IPS-NIHi11 (cell line): ENCODE measurements around the gene IFNL1.
A peak's percentile ranks its signal among the peaks of the same experiment; 100 is the strongest.
"Not testable (repeated sequence)": the region's sequence is repeated elsewhere in the genome, so short reads cannot be mapped to it uniquely, and the experiment has no call there.

Source experiments
- DNase-seq: peaks from one replicate; pipeline ENCODE4 v3.0.0; 2012; ENCODE audit warnings: mixed read lengths, low spot score

The IFNL1 gene

DNA sequence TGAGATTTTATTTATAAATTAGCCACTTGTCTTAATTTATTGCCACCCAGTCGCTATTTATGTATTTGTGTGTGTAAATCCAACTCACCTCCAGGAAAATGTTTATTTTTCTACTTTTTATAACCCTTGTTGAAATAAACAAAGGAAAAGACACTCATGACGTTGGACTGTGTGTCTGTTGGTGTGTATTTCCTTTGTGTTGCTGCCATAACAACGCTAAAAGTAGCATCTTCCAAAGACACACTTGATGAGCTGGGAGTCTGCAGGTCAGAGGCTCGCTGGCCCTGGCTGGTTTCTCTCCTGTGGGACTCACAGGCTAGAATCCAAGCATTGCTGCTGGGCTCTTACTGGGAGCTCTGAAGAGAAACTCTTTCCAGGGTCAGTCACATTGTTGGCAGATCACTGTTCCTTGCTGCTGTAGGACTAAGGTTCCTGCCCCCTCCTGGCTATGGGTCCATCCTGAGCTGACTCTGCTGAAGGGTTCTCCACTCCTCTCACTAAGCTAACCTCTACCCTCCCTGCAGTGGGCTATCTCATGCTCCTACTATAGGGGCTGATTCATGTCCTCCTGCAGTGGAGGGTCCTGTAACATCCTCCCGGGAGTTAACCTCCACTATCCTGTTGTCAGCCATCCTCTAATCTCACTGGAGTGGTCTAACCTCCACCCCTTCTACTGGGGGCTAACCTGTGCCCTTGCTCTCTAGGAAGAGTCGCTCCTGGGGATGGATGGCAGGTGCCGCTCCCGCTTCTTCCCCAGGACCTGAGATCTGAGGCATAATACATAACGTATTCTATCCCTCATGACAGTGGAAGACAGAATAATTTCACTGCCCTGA lies 26.0 kb upstream of the IFNL1 start:
- no peak for DNase-seq

- DNase-seq = not testable (repeated sequence)
Measured at GRCh38 chr19:39273859-39274258, 22.3 kb upstream of the IFNL1 start.

- no peak for DNase-seq
Measured at GRCh38 chr19:39275578-39275977, 20.6 kb upstream of the IFNL1 start.

DNA sequence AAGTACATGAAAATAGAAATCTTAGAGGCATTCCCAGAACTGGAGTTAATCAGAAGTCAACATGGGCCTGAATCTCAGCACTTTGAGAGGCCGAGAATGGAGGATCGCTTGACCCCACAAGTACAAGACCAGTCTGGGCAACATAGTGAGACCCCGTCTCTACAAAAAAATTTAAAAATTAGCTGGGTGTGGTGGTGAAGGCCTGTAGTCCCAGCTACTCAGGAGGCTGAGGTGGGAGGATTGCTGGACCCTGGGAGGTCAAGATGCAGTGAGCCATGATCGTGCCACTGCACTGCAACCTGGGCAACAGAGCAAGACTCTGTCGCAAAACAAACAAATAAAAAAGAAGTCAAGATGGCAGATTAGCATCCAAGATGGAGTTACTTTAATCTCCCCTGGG lies 19.5 kb upstream of the IFNL1 start:
- no peak for DNase-seq

DNA sequence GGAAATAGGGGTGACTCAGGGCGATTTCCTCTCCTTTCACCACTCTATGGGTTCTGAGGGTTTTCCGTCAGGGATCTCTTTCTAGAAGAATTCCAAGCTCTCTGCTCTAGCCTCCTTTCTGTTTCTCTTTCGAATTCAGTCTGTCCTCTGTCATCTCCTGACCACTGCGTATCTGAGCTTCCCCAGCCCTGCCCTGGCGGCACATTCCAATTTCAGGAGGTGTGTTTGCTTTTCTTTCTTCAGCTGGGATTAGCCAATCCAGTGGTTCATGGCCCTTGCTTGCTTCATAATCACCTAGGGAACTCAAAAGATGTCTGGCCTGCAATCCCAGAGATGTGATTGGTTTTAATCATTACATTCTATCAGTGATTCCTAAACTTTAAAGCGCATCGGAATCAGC lies 18.6 kb upstream of the IFNL1 start:
- DNase-seq = no peak

DNA sequence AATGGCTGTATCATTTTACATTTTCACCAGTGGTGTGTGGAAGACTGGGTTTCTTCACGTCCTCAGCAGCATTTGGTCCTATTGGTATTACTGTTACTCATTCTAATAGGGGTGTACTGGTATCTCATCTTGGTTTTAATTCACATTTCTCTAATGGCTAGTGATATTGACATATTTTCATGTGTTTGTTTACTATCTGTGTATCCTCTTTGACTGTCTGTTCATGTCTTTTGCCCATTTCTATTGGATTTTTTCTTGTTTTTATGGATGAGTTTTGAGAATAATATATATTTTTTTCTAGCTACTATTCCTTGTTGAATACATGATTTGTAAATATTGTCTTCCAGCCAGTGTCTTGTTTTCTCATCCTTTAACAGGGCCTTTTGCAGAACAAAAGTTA lies 14.2 kb upstream of the IFNL1 start:
- DNase-seq = no peak

- no peak for DNase-seq
Measured at GRCh38 chr19:39284032-39284431, 12.2 kb upstream of the IFNL1 start.

- DNase-seq = no peak
Measured at GRCh38 chr19:39293394-39293793, 2.8 kb upstream of the IFNL1 start.

DNA sequence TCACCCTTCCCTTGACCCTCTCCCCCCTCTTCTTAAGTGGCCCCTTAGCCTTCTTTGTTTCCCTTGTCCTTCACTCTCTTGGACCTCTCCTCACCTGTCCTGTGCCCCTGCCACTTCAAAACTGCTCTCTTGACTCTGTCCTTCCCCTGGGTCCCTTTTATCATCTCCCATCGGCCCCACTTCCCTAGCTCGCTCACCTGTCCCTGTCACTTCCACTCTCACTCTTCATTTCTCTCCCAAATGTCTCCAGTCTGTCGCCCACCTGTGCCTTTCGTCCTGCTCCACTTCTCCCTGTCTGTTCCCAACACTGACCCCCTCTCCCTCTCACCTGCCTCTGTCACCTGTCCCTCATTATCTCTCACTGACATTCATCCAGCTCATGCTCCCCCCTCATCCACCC lies 699 bp downstream of the IFNL1 start:
- DNase-seq = no peak

DNA sequence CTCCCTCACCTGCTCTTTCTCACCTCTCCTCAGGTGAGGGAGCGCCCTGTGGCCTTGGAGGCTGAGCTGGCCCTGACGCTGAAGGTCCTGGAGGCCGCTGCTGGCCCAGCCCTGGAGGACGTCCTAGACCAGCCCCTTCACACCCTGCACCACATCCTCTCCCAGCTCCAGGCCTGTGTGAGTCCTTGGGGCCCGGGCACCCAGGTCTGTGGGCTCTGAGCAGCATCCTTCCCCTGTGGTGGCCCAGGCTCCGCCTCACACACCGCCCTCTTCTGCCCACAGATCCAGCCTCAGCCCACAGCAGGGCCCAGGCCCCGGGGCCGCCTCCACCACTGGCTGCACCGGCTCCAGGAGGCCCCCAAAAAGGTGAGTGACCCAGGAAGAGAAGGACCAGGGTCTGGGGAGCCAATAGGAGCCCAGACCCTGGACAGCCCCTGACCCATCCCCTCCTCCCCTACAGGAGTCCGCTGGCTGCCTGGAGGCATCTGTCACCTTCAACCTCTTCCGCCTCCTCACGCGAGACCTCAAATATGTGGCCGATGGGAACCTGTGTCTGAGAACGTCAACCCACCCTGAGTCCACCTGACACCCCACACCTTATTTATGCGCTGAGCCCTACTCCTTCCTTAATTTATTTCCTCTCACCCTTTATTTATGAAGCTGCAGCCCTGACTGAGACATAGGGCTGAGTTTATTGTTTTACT lies 1.9 kb downstream of the IFNL1 start:
- DNase-seq = no peak

DNA sequence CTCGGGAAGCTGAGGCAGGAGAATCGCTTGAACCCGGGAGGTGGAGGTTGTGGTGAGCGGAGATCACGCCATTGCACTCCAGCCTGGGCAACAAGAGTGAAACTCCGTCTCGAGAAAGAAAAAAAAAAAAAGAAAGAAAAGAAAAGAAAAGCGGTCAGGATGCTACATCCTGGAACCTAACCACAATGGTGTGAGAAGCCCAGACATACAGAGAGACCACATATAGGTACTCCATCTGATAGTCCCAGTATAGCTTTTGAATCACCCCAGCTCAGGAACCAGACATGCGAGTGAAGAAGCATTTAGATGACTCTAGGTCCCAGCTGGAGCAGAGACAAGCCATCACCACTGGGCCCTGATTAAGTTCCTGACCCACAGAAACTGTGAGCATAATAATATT lies 3.2 kb downstream of the IFNL1 start:
- no peak for DNase-seq

DNA sequence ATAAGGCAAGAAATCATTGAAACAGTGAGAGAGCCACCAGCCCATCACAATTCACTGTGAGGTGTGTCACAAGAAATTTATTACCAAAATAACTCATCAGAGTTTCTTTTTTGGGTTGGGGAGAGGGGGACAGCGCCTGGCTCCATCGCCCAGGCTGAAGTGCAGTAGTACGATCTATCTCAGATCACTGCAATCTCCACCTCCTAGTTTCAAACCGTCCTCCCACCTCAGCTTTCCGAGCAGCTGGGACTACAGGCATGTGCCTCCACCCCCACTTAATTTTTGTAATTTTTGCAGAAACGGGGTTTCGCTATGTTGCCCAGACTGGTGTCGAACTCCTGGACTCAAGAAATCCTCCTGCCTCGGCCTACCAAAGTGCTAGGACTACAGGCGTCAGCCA lies 3.6 kb downstream of the IFNL1 start:
- no peak for DNase-seq

DNA sequence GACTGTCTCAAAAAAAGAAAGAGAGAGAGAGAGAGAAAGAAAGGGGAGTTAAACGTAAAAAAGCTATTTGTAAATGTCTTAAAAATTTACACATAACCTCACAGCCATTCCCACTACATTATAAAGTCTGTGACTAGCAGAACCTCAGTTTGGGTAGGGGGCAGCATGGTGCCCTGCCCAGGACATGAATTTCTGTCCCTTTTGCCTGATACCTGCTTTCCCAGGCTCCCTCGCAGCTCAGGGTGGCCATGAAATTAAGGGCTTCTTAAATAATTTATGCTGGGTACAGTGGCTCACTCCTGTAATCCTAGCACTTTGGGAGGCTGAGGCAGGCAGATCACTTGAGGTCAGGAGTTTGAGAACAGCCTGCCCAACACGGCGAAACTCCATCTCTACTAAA lies 4.8 kb downstream of the IFNL1 start:
- DNase-seq = no peak

GRCh38 chr19:39301562-39301961 lies 5.4 kb downstream of the IFNL1 start:
- DNase-seq = no peak

DNA sequence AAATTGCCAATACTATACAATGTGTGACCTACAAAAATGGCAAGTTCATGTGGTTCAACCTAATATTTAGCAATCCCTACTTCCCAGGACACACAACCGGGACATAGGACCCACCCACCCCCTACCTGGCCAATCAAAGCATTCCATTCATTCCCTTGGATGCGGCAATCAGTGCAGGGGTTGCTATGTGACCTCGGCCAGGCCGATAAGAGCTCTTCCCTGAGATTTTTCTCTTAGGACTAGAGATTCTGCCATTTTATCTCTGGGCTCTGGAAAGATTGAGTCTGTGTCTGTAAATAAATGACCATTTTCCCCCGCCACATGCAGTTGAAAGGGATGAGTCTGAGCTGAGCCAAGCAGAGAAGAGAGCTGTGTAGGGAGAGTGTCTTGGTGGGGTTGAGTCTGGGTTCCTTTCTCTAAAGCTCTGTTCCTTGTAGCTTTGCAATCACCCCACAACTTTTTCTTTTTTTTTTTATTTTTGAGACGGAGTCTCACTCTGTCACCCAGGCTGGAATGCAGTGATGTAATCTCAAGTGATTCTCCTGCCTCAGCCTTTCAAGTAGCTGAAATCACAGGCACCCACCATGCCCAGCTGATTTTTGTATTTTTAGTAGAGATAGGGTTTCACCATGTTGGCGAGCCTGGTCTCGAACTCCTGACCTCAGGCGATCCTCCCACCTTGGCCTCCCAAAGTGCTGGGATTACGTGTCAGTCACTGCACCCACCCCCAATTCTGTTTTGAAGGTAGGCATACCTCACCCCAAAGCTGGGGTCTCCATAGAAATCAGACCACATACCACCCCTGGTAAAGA lies 7.4 kb downstream of the IFNL1 start:
- DNase-seq = peak; percentile 67

DNA sequence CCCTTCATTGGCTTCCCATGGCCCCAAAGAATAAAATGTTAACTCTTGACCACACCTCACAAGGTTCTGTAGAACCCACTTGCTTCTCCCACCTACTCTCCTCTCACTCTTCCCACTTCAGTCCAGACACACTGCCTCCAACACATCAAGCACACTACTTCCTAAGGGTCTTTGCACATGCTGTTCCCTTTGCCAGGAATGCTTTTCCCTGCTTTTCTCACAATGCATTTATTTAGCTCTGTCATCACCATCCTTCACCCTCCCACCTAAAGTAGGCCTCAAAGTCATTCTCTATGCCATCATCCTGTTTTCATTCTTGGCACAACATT lies 7.9 kb downstream of the IFNL1 start:
- DNase-seq = no peak

GRCh38 chr19:39304701-39305571 lies 8.7 kb downstream of the IFNL1 start:
- DNase-seq = peak; percentile 30

DNA sequence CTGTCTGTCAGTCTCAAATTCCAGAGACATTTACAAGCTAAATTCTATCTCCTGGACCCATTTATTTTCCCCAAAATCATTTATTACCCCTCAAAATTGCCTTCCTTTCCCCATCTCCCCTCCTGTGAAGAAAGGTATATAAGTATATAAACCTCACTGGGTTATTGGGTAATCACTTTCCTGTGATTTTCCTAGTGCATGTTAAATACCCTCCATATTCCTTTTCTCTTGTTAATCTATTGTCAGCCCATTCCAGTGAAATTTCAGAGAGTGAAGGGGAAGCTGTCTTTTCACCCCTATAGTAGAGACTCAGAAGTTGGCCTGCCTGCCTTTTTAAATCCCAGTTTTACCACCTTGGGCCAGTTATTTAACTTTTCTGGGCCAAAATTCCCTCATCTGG lies 9.9 kb downstream of the IFNL1 start:
- DNase-seq = no peak

- peak; percentile 94 for DNase-seq
Measured at GRCh38 chr19:39307046-39307821, 11.0 kb downstream of the IFNL1 start.

GRCh38 chr19:39307822-39308530 lies 11.8 kb downstream of the IFNL1 start:
- peak; percentile 58 for DNase-seq
